Measurements from ENCODE around the gene RPS27L.

Gene RPS27L

DNA sequence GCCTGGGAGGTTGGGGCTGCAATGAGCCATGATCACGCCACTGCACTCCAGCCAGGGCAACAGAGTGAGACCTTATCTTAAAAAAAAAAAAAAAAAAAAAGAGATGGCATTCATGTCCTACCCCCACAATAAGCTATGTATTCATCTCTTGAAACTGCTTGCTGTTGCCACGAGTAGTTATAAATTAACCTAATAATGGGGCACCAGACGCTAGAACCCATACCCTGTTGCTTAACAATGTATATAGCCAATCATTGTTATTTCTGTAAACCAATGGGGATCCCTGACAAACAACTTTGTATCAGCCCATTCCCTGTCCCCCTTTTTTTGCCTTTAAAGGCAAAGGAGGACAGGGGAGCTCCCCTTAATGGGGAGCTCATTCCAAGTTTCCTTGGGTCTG, 38.4 kb downstream of the RPS27L start:
- TF ChIP-seq, protein P1, sequence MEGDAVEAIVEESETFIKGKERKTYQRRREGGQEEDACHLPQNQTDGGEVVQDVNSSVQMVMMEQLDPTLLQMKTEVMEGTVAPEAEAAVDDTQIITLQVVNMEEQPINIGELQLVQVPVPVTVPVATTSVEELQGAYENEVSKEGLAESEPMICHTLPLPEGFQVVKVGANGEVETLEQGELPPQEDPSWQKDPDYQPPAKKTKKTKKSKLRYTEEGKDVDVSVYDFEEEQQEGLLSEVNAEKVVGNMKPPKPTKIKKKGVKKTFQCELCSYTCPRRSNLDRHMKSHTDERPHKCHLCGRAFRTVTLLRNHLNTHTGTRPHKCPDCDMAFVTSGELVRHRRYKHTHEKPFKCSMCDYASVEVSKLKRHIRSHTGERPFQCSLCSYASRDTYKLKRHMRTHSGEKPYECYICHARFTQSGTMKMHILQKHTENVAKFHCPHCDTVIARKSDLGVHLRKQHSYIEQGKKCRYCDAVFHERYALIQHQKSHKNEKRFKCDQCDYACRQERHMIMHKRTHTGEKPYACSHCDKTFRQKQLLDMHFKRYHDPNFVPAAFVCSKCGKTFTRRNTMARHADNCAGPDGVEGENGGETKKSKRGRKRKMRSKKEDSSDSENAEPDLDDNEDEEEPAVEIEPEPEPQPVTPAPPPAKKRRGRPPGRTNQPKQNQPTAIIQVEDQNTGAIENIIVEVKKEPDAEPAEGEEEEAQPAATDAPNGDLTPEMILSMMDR (IDR thresholded peaks at IDR 0.05; ENCODE audit: low read length): no peak
- TF ChIP-seq EZH2 (IDR thresholded peaks at IDR 0.05; ENCODE audit: borderline replicate concordance, low read length): no peak

DNA sequence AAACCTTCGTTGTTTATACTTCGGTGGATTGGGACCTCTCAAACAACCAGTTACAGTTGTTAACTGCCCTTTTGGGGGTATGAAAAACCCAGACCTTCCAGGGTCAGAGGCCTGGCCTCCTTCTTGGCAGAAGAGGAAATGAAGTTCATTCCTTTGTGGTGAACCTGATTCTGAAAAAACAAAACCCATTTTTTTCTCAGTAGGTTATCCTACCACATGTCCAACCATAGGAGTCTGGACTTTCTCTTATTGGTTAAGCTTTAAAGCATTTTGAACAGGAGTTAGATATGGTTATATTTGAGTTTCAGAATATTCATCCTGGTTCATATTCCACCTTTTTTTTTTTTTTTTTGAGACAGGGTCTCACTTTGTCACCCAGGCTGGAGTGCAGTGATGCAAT, 42.8 kb downstream of the RPS27L start:
- H3K4me1 ChIP-seq (ENCODE audit: insufficient read depth, low read length, severe bottlenecking): no peaks in the 10 kb centered on the region
- H3K9me3 ChIP-seq (ENCODE audit: low read length): peaks cover 1% of the 10 kb centered on the region; the same call in 1 of the 2 replicates
- H3K9ac ChIP-seq (ENCODE audit: low read length): no peak overlapping the region
- no peaks in the 10 kb centered on the region for H3K9me2 ChIP-seq (ENCODE audit: low read depth, low read length)
- H3K4me2 ChIP-seq (ENCODE audit: low read length): no peak overlapping the region
- H2AFZ ChIP-seq (ENCODE audit: low read length): no peak overlapping the region
- no peaks in the 10 kb centered on the region for H3K36me3 ChIP-seq (ENCODE audit: insufficient read depth, low read length)
- no peak overlapping the region for H3K4me3 ChIP-seq (ENCODE audit: low read depth, low read length, poor library complexity, severe bottlenecking)
- H3F3A ChIP-seq (ENCODE audit: insufficient read depth, low read length): no peaks in the 10 kb centered on the region
- H3K79me2 ChIP-seq (ENCODE audit: insufficient read depth, low read length): no peaks in the 10 kb centered on the region
- H3K27ac ChIP-seq (ENCODE audit: low read depth, low read length, poor library complexity, severe bottlenecking): no peak overlapping the region
- H4K20me1 ChIP-seq (ENCODE audit: insufficient read depth, low read length): no peaks in the 10 kb centered on the region
- H3K27me3 ChIP-seq (ENCODE audit: insufficient read depth, low read length): no peaks in the 10 kb centered on the region
- TF ChIP-seq, protein P1 (IDR thresholded peaks at IDR 0.05; ENCODE audit: low read length): no peak
- TF ChIP-seq EZH2 (IDR thresholded peaks at IDR 0.05; ENCODE audit: borderline replicate concordance, low read length): no peak

More for the DNA sequence above, 38.4 kb downstream of the RPS27L start:
- Histone ChIP-seq H3K4me2 (ENCODE audit: low read length) (no peak overlapping the region), H3K36me3 (ENCODE audit: insufficient read depth, low read length) (no peaks in the 10 kb centered on the region; the same call in 1 of the 2 replicates), H3K9me3 (ENCODE audit: low read length) (peaks cover 5% of the 10 kb centered on the region; the same call in 1 of the 2 replicates), H3K79me2 (ENCODE audit: insufficient read depth, low read length) (no peaks in the 10 kb centered on the region), H3K27ac (ENCODE audit: low read depth, low read length, poor library complexity, severe bottlenecking) (no peak overlapping the region), H3K9ac (ENCODE audit: low read length) (no peak overlapping the region), H2AFZ (ENCODE audit: low read length) (no peak overlapping the region), H3K4me1 (ENCODE audit: insufficient read depth, low read length, severe bottlenecking) (peaks cover 7% of the 10 kb centered on the region), H3K4me3 (ENCODE audit: low read depth, low read length, poor library complexity, severe bottlenecking) (no peak overlapping the region), H3K9me2 (ENCODE audit: low read depth, low read length) (no peaks in the 10 kb centered on the region), H3K27me3 (ENCODE audit: insufficient read depth, low read length) (no peaks in the 10 kb centered on the region), H4K20me1 (ENCODE audit: insufficient read depth, low read length) (no peaks in the 10 kb centered on the region), H3F3A (ENCODE audit: insufficient read depth, low read length) (0 out of 2 replicates have a peak, but pooled peaks cover 3% of the 10 kb centered on the region)

DNA sequence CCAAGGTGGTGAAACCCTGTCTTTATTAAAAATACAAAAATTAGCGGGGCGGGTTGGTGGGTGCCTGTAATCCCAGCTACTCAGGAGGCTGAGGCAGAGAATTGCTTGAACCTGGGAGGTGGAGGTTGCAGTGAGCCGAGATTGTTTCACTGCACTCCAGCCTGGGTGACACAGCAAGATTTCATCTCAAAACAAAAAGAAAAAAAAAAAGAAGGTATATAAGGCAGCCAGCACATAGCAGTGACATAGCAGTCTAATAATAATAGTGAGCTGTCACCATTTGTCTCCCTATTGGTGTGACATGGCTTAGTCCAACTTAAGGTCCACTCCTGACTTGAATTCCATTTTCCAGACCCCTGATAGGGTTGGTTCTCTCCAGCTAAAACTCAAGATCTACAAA, 44.4 kb downstream of the RPS27L start:
- Histone ChIP-seq H3K4me3 (ENCODE audit: low read depth, low read length, poor library complexity, severe bottlenecking) (no peak overlapping the region), H2AFZ (ENCODE audit: low read length) (no peak overlapping the region), H3K9me2 (ENCODE audit: low read depth, low read length) (no peaks in the 10 kb centered on the region), H3K27me3 (ENCODE audit: insufficient read depth, low read length) (no peaks in the 10 kb centered on the region), H3K79me2 (ENCODE audit: insufficient read depth, low read length) (no peaks in the 10 kb centered on the region), H3F3A (ENCODE audit: insufficient read depth, low read length) (no peaks in the 10 kb centered on the region), H3K9ac (ENCODE audit: low read length) (no peak overlapping the region), H3K4me2 (ENCODE audit: low read length) (no peak overlapping the region), H3K36me3 (ENCODE audit: insufficient read depth, low read length) (no peaks in the 10 kb centered on the region), H3K4me1 (ENCODE audit: insufficient read depth, low read length, severe bottlenecking) (no peaks in the 10 kb centered on the region), H4K20me1 (ENCODE audit: insufficient read depth, low read length) (no peaks in the 10 kb centered on the region), H3K27ac (ENCODE audit: low read depth, low read length, poor library complexity, severe bottlenecking) (no peak overlapping the region), H3K9me3 (ENCODE audit: low read length) (no peaks in the 10 kb centered on the region)
- TF ChIP-seq EZH2 (IDR thresholded peaks at IDR 0.05; ENCODE audit: borderline replicate concordance, low read length): no peak
- TF ChIP-seq, protein P1 (IDR thresholded peaks at IDR 0.05; ENCODE audit: low read length): no peak
